ENCODE data around the gene PHLDA3. TPM values are rescaled to one million over a fixed set of nuclear protein-coding genes. Genes with fewer than 3 reads are reported as not detected.
"Not testable (repeated sequence)": the region's sequence is repeated elsewhere in the genome, so short reads cannot be mapped to it uniquely, and the experiment has no call there.

PHLDA3 gene
- total RNA-seq, 4 donors from 2014 or later = 63.0 to 110 (median 72.1) TPM

GRCh38 chr1:201481004-201481380, 12.0 kb upstream of the PHLDA3 start:
- intact Hi-C loops (cut with DNase I; ENCODE audit: low total_unique reads) = no loop called here
- H3K4me3 ChIP-seq (ENCODE audit: low read depth, poor library complexity, severe bottlenecking) = no peak overlapping the region
- no peak for DNase-seq (ENCODE audit: low spot score in 2 of 2)
- WGBS, 2 donors = 6 to 7% methylated on average over 17 of the region's 17 CpGs
- TF ChIP-seq CTCF (IDR thresholded peaks at IDR 0.05) (no peak), POLR2A (IDR thresholded peaks at IDR 0.05) (no peak)

GRCh38 chr1:201480231-201481003, 11.4 kb upstream of the PHLDA3 start:
- peak; percentile 83 to 98 for DNase-seq (ENCODE audit: low spot score in 2 of 2)
- TF ChIP-seq CTCF (IDR thresholded peaks at IDR 0.05) (no peak), POLR2A (IDR thresholded peaks at IDR 0.05) (peak in 1 of 2 donors; percentile 48)
- no peak overlapping the region for H3K4me3 ChIP-seq (ENCODE audit: low read depth, poor library complexity, severe bottlenecking)
- intact Hi-C loops (cut with DNase I; ENCODE audit: low total_unique reads) = no loop called here
- WGBS, 2 donors = 5 to 6% methylated on average over 35 to 36 of the region's 37 CpGs

GRCh38 chr1:201479201-201479730, 10.3 kb upstream of the PHLDA3 start:
- WGBS, 2 donors = 25 to 30% methylated on average over 4 of the region's 4 CpGs
- intact Hi-C loops (cut with DNase I; ENCODE audit: low total_unique reads) = no loop called here
- TF ChIP-seq POLR2A (IDR thresholded peaks at IDR 0.05) (no peak), CTCF (IDR thresholded peaks at IDR 0.05) (no peak)

GRCh38 chr1:201478666-201479065, 9.7 kb upstream of the PHLDA3 start:
- H3K4me3 ChIP-seq (ENCODE audit: low read depth, poor library complexity, severe bottlenecking); intact Hi-C loops (cut with DNase I; ENCODE audit: low total_unique reads); DNase-seq (ENCODE audit: low spot score in 2 of 2): not testable (repeated sequence)
- 62 to 66% methylated on average over 3 of the region's 3 CpGs for WGBS, 2 donors

More at GRCh38 chr1:201479201-201479730, 10.3 kb upstream of the PHLDA3 start:
- no peak overlapping the region for H3K4me3 ChIP-seq (ENCODE audit: low read depth, poor library complexity, severe bottlenecking)
- no peak for DNase-seq (ENCODE audit: low spot score in 2 of 2)

GRCh38 chr1:201476670-201477344, 7.8 kb upstream of the PHLDA3 start:
- no peak for DNase-seq (ENCODE audit: low spot score in 2 of 2)
- no peak for TF ChIP-seq CTCF (IDR thresholded peaks at IDR 0.05)
- TF ChIP-seq POLR2A (IDR thresholded peaks at IDR 0.05) = no peak
- H3K4me3 ChIP-seq (ENCODE audit: low read depth, poor library complexity, severe bottlenecking) = no peak overlapping the region
- intact Hi-C loops (cut with DNase I; ENCODE audit: low total_unique reads) = no loop called here
- WGBS, 2 donors = 44 to 49% methylated on average over 6 of the region's 6 CpGs

GRCh38 chr1:201475915-201476669, 7.1 kb upstream of the PHLDA3 start:
- H3K4me3 ChIP-seq (ENCODE audit: low read depth, poor library complexity, severe bottlenecking) = no peak overlapping the region
- TF ChIP-seq POLR2A (IDR thresholded peaks at IDR 0.05) (no peak), CTCF (IDR thresholded peaks at IDR 0.05) (no peak)
- 48 to 57% methylated on average over 8 of the region's 8 CpGs for WGBS, 2 donors
- intact Hi-C loops (cut with DNase I; ENCODE audit: low total_unique reads) = no loop called here
- DNase-seq (ENCODE audit: low spot score in 2 of 2) = no peak
